HCT116 (cell line): ENCODE measurements around the gene MRPS5. TPM values are rescaled to one million over a fixed set of nuclear protein-coding genes. Genes with fewer than 3 reads are reported as not detected.

Experiments used
- ATAC-seq: fragments of 200-7000 bp; cut with Tn5 transposase; 2 replicates; pipeline ENCODE4 v1.9.1; 2020; ENCODE audit warnings: mild to moderate bottlenecking, moderate library complexity
- BruUV-seq: library from RNA; stranded (reverse); fragments of 400-500 nt; replicated peaks from 2 replicates; lab custom pipeline; 2021; lab: Mats Ljungman, UMichigan
- CTCF ChIA-PET: fragments of 300-600 bp; sonication (Branson Sonifier 250); formaldehyde crosslinking; loops from one replicate; lab custom pipeline; 2021; ENCODE audit warnings: antibody characterized with exemption; lab: Charles Lee
- POLR2A ChIA-PET: fragments of 300-600, 350-600 bp; sonication (Branson Sonifier 250); formaldehyde crosslinking; loops from one replicate; lab custom pipeline; 2021; ENCODE audit warnings: antibody characterized with exemption; lab: Charles Lee
- RAD21 ChIA-PET, 2 experiments: fragments of 300-600 bp; sonication (Branson Sonifier 250); formaldehyde crosslinking; loops; one replicate each; lab custom pipeline; 2023; ENCODE audit warnings: low total read pairs in 2 of 2; ENCODE audit not compliant: uncharacterized antibody in 2 of 2, unreplicated experiment in 2 of 2, low non-redundant PET in 1 of 2; lab: Charles Lee
- DNase-seq: peaks from one replicate; pipeline ENCODE4 v3.0.0-alpha.2; 2010; ENCODE audit warnings: low read depth, low spot score
- H2AFZ ChIP-seq: fragments of 200-600 bp; shearing (Covaris generic), sonication (generic); 2 replicates; pipeline ENCODE4 v1.6.1; 2017; ENCODE audit warnings: low read depth, mixed run types, mixed read lengths, antibody characterized with exemption, low read length; ENCODE audit not compliant: poor library complexity, severe bottlenecking
- H3K27ac ChIP-seq: 2 replicates; pipeline ENCODE4 v1.5.1; 2012; ENCODE audit warnings: low read depth, low read length
- H3K27me3 ChIP-seq: fragments of 200-600 bp; sonication (generic); 2 replicates; pipeline ENCODE4 v1.6.1; 2016; ENCODE audit warnings: mixed run types, low read length, mixed read lengths; ENCODE audit not compliant: insufficient read depth
- H3K36me3 ChIP-seq, 2 experiments: fragments of 200-500 bp in 1 of 2; fragments of 200-600 bp in 1 of 2; sonication (Bioruptor generic) in 1 of 2; sonication (generic) in 1 of 2; 2 replicates each; pipeline versions ENCODE4 v1.5.1 to v1.6.1; 2014 to 2016; ENCODE audit warnings: low read length in 2 of 2, inconsistent platforms in 1 of 2, mixed read lengths in 1 of 2, mixed run types in 1 of 2; ENCODE audit not compliant: insufficient read depth in 2 of 2, control insufficient read depth in 1 of 2
- H3K4me1 ChIP-seq, 2 experiments: fragments of 200-600 bp in 1 of 2; sonication (generic) in 1 of 2; 2 replicates each; pipeline versions ENCODE4 v1.5.1 to v1.6.1; 2012 to 2017; ENCODE audit warnings: low read length in 2 of 2, inconsistent platforms in 1 of 2, mild to moderate bottlenecking in 1 of 2, mixed read lengths in 1 of 2, mixed run types in 1 of 2, moderate library complexity in 1 of 2; ENCODE audit not compliant: insufficient read depth in 2 of 2, control insufficient read depth in 1 of 2
- H3K4me2 ChIP-seq: fragments of 200-600 bp; sonication (generic); 2 replicates; pipeline ENCODE4 v1.6.1; 2017; ENCODE audit warnings: mixed run types, low read length, mixed read lengths
- H3K4me3 ChIP-seq, 2 experiments: fragments of 200-600 bp in 1 of 2; sonication (generic) in 1 of 2; replicated peaks in 1 of 2; 2 replicates each; pipeline ENCODE4 v1.5.1; 2011 to 2016; ENCODE audit warnings: low read length in 2 of 2, control low read depth in 1 of 2, low read depth in 1 of 2, mild to moderate bottlenecking in 1 of 2, mixed read lengths in 1 of 2, mixed run types in 1 of 2
- H3K79me2 ChIP-seq: fragments of 200-600 bp; sonication (generic); 2 replicates; pipeline ENCODE4 v1.6.1; 2017; ENCODE audit warnings: mild to moderate bottlenecking, mixed run types, low read length, moderate library complexity, mixed read lengths; ENCODE audit not compliant: insufficient read depth
- H3K9ac ChIP-seq: fragments of 200-600 bp; sonication (generic); 2 replicates; pipeline ENCODE4 v1.6.1; 2016; ENCODE audit warnings: low read length, mixed read lengths
- H3K9me2 ChIP-seq: fragments of 200-600 bp; sonication (generic), shearing (Covaris generic); 2 replicates; pipeline ENCODE4 v1.6.1; 2017; ENCODE audit warnings: mixed run types, mild to moderate bottlenecking, moderate library complexity; ENCODE audit not compliant: insufficient read depth
- H3K9me3 ChIP-seq, 2 experiments: fragments of 200-500 bp in 1 of 2; fragments of 200-600 bp in 1 of 2; sonication (Bioruptor generic) in 1 of 2; sonication (generic) in 1 of 2; 2 replicates each; pipeline ENCODE4 v1.6.1; 2014 to 2017; ENCODE audit warnings: low read length in 2 of 2, mixed read lengths in 2 of 2, inconsistent platforms in 1 of 2, low read depth in 1 of 2, mild to moderate bottlenecking in 1 of 2, mixed run types in 1 of 2, moderate library complexity in 1 of 2; ENCODE audit not compliant: control insufficient read depth in 1 of 2, insufficient read depth in 1 of 2
- H4K20me1 ChIP-seq: fragments of 200-600 bp; sonication (generic), shearing (Covaris generic); 2 replicates; pipeline ENCODE4 v1.6.1; 2017; ENCODE audit warnings: mixed run types, mild to moderate bottlenecking, moderate library complexity; ENCODE audit not compliant: insufficient read depth
- CBX3 ChIP-seq: IDR thresholded peaks from 2 replicates; pipeline ENCODE4 v1.6.1; 2012; ENCODE audit warnings: low read depth
- CTCF ChIP-seq, 3 experiments: fragments of 200-600 bp in 1 of 3; sonication (generic) in 1 of 3; IDR thresholded peaks in 2 of 3; conservative IDR thresholded peaks in 1 of 3; 2 replicates each; pipeline ENCODE4 v1.5.1; 2012 to 2017; ENCODE audit warnings: low read depth in 2 of 3, low read length in 2 of 3, antibody characterized with exemption in 1 of 3, borderline replicate concordance in 1 of 3, control low read depth in 1 of 3, mild to moderate bottlenecking in 1 of 3, mixed read lengths in 1 of 3, mixed run types in 1 of 3, moderate library complexity in 1 of 3; ENCODE audit not compliant: insufficient read depth in 1 of 3
- EGR1 ChIP-seq: IDR thresholded peaks from 2 replicates; pipeline ENCODE4 v1.6.1; 2012; ENCODE audit warnings: low read depth
- ELF1 ChIP-seq: IDR thresholded peaks from 2 replicates; pipeline ENCODE4 v1.6.1; 2012; ENCODE audit warnings: low read depth, borderline replicate concordance
- EZH2 ChIP-seq: fragments of 200-600 bp; sonication (generic); IDR thresholded peaks from 2 replicates; pipeline ENCODE4 v1.6.1; 2017; ENCODE audit warnings: antibody characterized with exemption, mixed run types
- EZH2phosphoT487 ChIP-seq: fragments of 200-600 bp; IDR thresholded peaks from 2 replicates; pipeline ENCODE4 v1.6.1; 2018; ENCODE audit warnings: antibody characterized with exemption, borderline replicate concordance
- FOSL1 ChIP-seq: IDR thresholded peaks from 2 replicates; pipeline ENCODE4 v1.6.1; 2012; ENCODE audit warnings: low read depth
- JUND ChIP-seq: IDR thresholded peaks from 2 replicates; pipeline ENCODE4 v1.6.1; 2012
- POLR2A ChIP-seq: IDR thresholded peaks from 2 replicates; pipeline ENCODE4 v1.7.0; 2011; ENCODE audit warnings: borderline replicate concordance; ENCODE audit not compliant: insufficient read depth, insufficient read length; ENCODE audit errors: extremely low read depth
- SP1 ChIP-seq: IDR thresholded peaks from 2 replicates; pipeline ENCODE4 v1.6.1; 2012; ENCODE audit warnings: low read depth
- SRF ChIP-seq: IDR thresholded peaks from 2 replicates; pipeline ENCODE4 v1.6.1; 2012; ENCODE audit warnings: low read depth
- TCF7L2 ChIP-seq: IDR thresholded peaks from 2 replicates; pipeline ENCODE4 v1.7.0; 2011; ENCODE audit warnings: borderline replicate concordance, inconsistent platforms; ENCODE audit not compliant: insufficient read depth, insufficient read length; ENCODE audit errors: extremely low read depth
- YY1 ChIP-seq: IDR thresholded peaks from 2 replicates; pipeline ENCODE4 v1.6.1; 2011; ENCODE audit warnings: low read length, low read depth, moderate library complexity, mild to moderate bottlenecking; ENCODE audit not compliant: insufficient replicate concordance; ENCODE audit errors: extremely low read depth
- intact Hi-C: fragments of 100-400 bp; cut with micrococcal nuclease; formaldehyde crosslinking; loops from 2 replicates; pipeline ENCODE4 v1.10.0; 2022
- total RNA-seq: library from RNA; stranded (reverse); gene quantifications from one replicate; pipeline ENCODE4 v1.2.1, GENCODE V29; 2021; ENCODE audit not compliant: unreplicated experiment
- TF ChIP-seq, protein P1 (sequence below): IDR thresholded peaks from 2 replicates; pipeline ENCODE4 v1.6.1; 2012
- TF ChIP-seq, protein P2 (sequence below): IDR thresholded peaks from 2 replicates; pipeline ENCODE4 v1.6.1; 2011; ENCODE audit warnings: mild to moderate bottlenecking, low read length, moderate library complexity; ENCODE audit not compliant: insufficient replicate concordance; ENCODE audit errors: extremely low read depth
- TF ChIP-seq, protein P3 (sequence below): IDR thresholded peaks from 2 replicates; pipeline ENCODE4 v1.6.1; 2012

The MRPS5 gene
- total RNA-seq, 1 experiment from 2014 or later: 70.6 TPM

DNA sequence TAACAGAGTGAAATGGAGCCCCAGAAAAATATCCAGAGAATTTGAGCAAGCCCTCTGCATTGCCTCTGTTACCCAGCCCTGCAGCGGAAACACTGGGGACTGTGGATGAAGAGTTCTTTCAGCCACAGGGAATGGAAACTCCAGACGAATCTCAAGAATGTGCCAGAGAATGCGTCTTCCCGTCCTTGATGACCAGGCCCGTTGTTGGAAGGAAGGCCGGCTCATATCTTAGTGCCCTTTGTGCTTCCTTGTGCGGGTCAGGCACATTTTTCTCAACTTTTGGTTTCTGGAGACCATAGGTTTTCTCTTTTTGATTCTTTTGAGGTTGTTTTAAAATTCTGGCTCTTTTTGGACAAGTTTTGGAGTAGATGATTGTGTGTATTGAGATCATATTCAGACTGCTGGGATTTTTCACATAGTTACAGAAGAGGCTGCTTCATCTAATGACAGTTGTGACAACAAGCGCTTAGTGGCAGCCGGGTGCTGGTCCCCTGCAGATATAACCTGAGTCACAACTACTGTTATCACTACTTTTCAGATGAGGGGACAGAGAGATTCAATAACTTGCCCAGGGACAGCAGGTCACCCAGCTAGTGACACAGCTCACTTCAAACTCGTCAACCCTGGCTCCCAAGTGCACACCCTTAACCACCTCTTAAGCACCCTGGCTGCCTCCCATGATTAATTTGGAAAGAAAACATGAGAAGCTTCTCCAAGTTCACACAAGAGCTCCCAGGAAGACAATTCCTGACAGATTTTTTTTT, 80.4 kb downstream of the MRPS5 start:
- 0 out of 2 replicates have a peak, but pooled peaks cover 4% of the 10 kb centered on the region for H3K27me3 ChIP-seq
- no peaks in the 10 kb centered on the region for H4K20me1 ChIP-seq
- H2AFZ ChIP-seq: no peak overlapping the region
- H3K9ac ChIP-seq: no peak overlapping the region
- RAD21 ChIA-PET: no interaction called here
- intact Hi-C loops: no loop called here
- H3K36me3 ChIP-seq: no peaks in the 10 kb centered on the region
- DNase-seq (no peak), ATAC-seq (no peak)
- no TSS peak for BruUV-seq
- no peaks in the 10 kb centered on the region for H3K9me3 ChIP-seq
- H3K79me2 ChIP-seq: no peaks in the 10 kb centered on the region
- POLR2A ChIA-PET: no interaction called here
- H3K27ac ChIP-seq: no peak overlapping the region
- CTCF ChIA-PET: no interaction called here
- no peaks in the 10 kb centered on the region for H3K9me2 ChIP-seq
- no peak overlapping the region for H3K4me3 ChIP-seq
- H3K4me2 ChIP-seq: no peak overlapping the region
- TF ChIP-seq CBX3: no peak
- H3K4me1 ChIP-seq: no peaks in the 10 kb centered on the region

DNA sequence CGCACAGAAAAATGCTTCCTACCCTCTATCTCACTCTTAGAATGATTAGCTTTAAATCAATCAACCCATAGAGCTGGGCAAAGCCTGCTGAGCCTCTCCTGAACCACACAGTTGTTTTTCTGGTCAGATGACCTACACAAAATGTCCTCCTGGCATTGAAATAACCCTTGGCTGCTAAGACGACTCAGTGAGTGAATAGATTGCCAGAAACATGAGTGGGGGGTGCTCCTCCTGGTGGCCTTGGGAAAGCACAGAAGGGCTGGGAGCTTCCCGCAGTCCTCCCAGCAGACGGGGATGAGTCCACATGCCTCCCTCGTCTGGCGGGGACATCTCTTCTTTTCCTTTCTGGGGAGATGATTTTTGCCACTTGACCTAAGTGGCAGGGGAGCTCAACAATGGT, 81.2 kb downstream of the MRPS5 start:
- CTCF ChIA-PET: no interaction called here
- RAD21 ChIA-PET: no interaction called here
- POLR2A ChIA-PET: no interaction called here
- H3K9me2 ChIP-seq: no peaks in the 10 kb centered on the region
- H3K27ac ChIP-seq: no peak overlapping the region
- no peak overlapping the region for H3K9ac ChIP-seq
- no peak overlapping the region for H3K4me2 ChIP-seq
- no peaks in the 10 kb centered on the region for H4K20me1 ChIP-seq
- no peaks in the 10 kb centered on the region for H3K79me2 ChIP-seq
- no peak for ATAC-seq
- H3K4me1 ChIP-seq: no peaks in the 10 kb centered on the region
- no peaks in the 10 kb centered on the region for H3K36me3 ChIP-seq
- 0 out of 2 replicates have a peak, but pooled peaks cover 4% of the 10 kb centered on the region for H3K27me3 ChIP-seq
- no peak overlapping the region for H2AFZ ChIP-seq
- H3K9me3 ChIP-seq: no peaks in the 10 kb centered on the region
- intact Hi-C loops: no loop called here
- BruUV-seq: no TSS peak
- no peak overlapping the region for H3K4me3 ChIP-seq
- DNase-seq: no peak
- TF ChIP-seq POLR2A: no peak
- TF ChIP-seq EZH2phosphoT487: no peak
- no peak for TF ChIP-seq SP1
- TF ChIP-seq JUND: no peak
- TF ChIP-seq TCF7L2: no peak
- TF ChIP-seq, protein P1, sequence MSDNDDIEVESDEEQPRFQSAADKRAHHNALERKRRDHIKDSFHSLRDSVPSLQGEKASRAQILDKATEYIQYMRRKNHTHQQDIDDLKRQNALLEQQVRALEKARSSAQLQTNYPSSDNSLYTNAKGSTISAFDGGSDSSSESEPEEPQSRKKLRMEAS: no peak
- TF ChIP-seq EZH2: no peak
- TF ChIP-seq YY1: no peak
- no peak for TF ChIP-seq FOSL1
- TF ChIP-seq ELF1: no peak
- TF ChIP-seq, protein P2, sequence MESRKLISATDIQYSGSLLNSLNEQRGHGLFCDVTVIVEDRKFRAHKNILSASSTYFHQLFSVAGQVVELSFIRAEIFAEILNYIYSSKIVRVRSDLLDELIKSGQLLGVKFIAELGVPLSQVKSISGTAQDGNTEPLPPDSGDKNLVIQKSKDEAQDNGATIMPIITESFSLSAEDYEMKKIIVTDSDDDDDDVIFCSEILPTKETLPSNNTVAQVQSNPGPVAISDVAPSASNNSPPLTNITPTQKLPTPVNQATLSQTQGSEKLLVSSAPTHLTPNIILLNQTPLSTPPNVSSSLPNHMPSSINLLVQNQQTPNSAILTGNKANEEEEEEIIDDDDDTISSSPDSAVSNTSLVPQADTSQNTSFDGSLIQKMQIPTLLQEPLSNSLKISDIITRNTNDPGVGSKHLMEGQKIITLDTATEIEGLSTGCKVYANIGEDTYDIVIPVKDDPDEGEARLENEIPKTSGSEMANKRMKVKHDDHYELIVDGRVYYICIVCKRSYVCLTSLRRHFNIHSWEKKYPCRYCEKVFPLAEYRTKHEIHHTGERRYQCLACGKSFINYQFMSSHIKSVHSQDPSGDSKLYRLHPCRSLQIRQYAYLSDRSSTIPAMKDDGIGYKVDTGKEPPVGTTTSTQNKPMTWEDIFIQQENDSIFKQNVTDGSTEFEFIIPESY: no peak
- TF ChIP-seq CTCF (IDR thresholded peaks at IDR 0.05 in 2 of 3, conservative IDR thresholded peaks at IDR 0.05 in 1 of 3; ENCODE audit: borderline replicate concordance in 1 of 3, insufficient read depth in 1 of 3, low read depth in 2 of 3, low read length in 2 of 3): no peak
- TF ChIP-seq, protein P3, sequence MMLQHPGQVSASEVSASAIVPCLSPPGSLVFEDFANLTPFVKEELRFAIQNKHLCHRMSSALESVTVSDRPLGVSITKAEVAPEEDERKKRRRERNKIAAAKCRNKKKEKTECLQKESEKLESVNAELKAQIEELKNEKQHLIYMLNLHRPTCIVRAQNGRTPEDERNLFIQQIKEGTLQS: no peak
- no peak for TF ChIP-seq CBX3
- TF ChIP-seq SRF: no peak
- TF ChIP-seq EGR1: no peak
